ENCODE data around the gene WNT8A. TPM values are rescaled to one million over a fixed set of nuclear protein-coding genes. Genes with fewer than 3 reads are reported as not detected.

WNT8A gene
- total RNA-seq, 3 donors from 2014 or later (not counting 1 experiment from before 2014, with no cell fraction given): not detected

GRCh38 chr5:138053554-138053953 is 30.3 kb upstream of the WNT8A start:
- Mint-ChIP-seq H3K27me3 (ENCODE audit: low read depth in 2 of 2) (peaks cover 2 to 27% of the 10 kb centered on the region in 2 donors), H3K36me3 (no peaks in the 10 kb centered on the region), H3K4me3 (no peak overlapping the region), H3K9me3 (no peaks in the 10 kb centered on the region), H3K27ac (no peak overlapping the region), H3K4me1 (no peaks in the 10 kb centered on the region)
- Histone ChIP-seq H3K36me3 (ENCODE audit: control insufficient read depth, insufficient read depth, low read length) (no peaks in the 10 kb centered on the region), H3K4me3 (ENCODE audit: low read length) (no peak overlapping the region), H3K27ac (ENCODE audit: low read length) (no peak overlapping the region), H3K4me1 (ENCODE audit: control insufficient read depth, insufficient read depth, low read length) (no peaks in the 10 kb centered on the region), H3K9me3 (ENCODE audit: control insufficient read depth, insufficient read depth, low read length) (no peaks in the 10 kb centered on the region), H3K27me3 (ENCODE audit: control insufficient read depth, insufficient read depth, low read length) (no peaks in the 10 kb centered on the region)
- WGBS (ENCODE audit: insufficient coverage): 100% methylated on average over 2 of the region's 3 CpGs
- no peak for ATAC-seq
- intact Hi-C loops (cut with micrococcal nuclease): no loop called here
- no peak for TF ChIP-seq CTCF (IDR thresholded peaks at IDR 0.05)
- DNase-seq: no peak

GRCh38 chr5:138054206-138054605 is 29.6 kb upstream of the WNT8A start:
- Histone ChIP-seq H3K27ac (ENCODE audit: low read length) (no peak overlapping the region), H3K9me3 (ENCODE audit: control insufficient read depth, insufficient read depth, low read length) (no peaks in the 10 kb centered on the region), H3K4me3 (ENCODE audit: low read length) (no peak overlapping the region), H3K36me3 (ENCODE audit: control insufficient read depth, insufficient read depth, low read length) (no peaks in the 10 kb centered on the region), H3K4me1 (ENCODE audit: control insufficient read depth, insufficient read depth, low read length) (no peaks in the 10 kb centered on the region), H3K27me3 (ENCODE audit: control insufficient read depth, insufficient read depth, low read length) (no peaks in the 10 kb centered on the region)
- Mint-ChIP-seq H3K4me1 (no peaks in the 10 kb centered on the region), H3K27me3 (ENCODE audit: low read depth in 2 of 2) (peaks cover 5 to 27% of the 10 kb centered on the region in 2 donors), H3K27ac (no peak overlapping the region), H3K36me3 (no peaks in the 10 kb centered on the region), H3K9me3 (no peaks in the 10 kb centered on the region), H3K4me3 (no peak overlapping the region)
- DNase-seq (no peak), ATAC-seq (no peak)
- no peak for TF ChIP-seq CTCF (IDR thresholded peaks at IDR 0.05)
- 29% methylated on average over 3 of the region's 3 CpGs for WGBS (ENCODE audit: insufficient coverage)
- intact Hi-C loops (cut with micrococcal nuclease): no loop called here

- Histone ChIP-seq H3K4me1 (ENCODE audit: control insufficient read depth, insufficient read depth, low read length) (no peaks in the 10 kb centered on the region), H3K27me3 (ENCODE audit: control insufficient read depth, insufficient read depth, low read length) (no peaks in the 10 kb centered on the region), H3K4me3 (ENCODE audit: low read length) (no peak overlapping the region), H3K36me3 (ENCODE audit: control insufficient read depth, insufficient read depth, low read length) (no peaks in the 10 kb centered on the region), H3K9me3 (ENCODE audit: control insufficient read depth, insufficient read depth, low read length) (no peaks in the 10 kb centered on the region), H3K27ac (ENCODE audit: low read length) (no peak overlapping the region)
- 61% methylated on average over 13 of the region's 13 CpGs for WGBS (ENCODE audit: insufficient coverage)
- TF ChIP-seq CTCF (IDR thresholded peaks at IDR 0.05): no peak
- ATAC-seq (no peak), DNase-seq (no peak)
- H3K9me3 Mint-ChIP-seq: no peaks in the 10 kb centered on the region
- H3K27ac Mint-ChIP-seq: no peak overlapping the region
- intact Hi-C loops (cut with micrococcal nuclease): no loop called here
- H3K4me3 Mint-ChIP-seq: no peak overlapping the region
- H3K4me1 Mint-ChIP-seq: no peaks in the 10 kb centered on the region
- peaks cover 5 to 27% of the 10 kb centered on the region in 2 donors for H3K27me3 Mint-ChIP-seq (ENCODE audit: low read depth in 2 of 2)
- H3K36me3 Mint-ChIP-seq: no peaks in the 10 kb centered on the region
Measured at GRCh38 chr5:138054847-138055558, 28.8 kb upstream of the WNT8A start.

GRCh38 chr5:138064526-138064925 is 19.3 kb upstream of the WNT8A start:
- ATAC-seq (no peak), DNase-seq (no peak)
- Histone ChIP-seq H3K27me3 (ENCODE audit: control insufficient read depth, insufficient read depth, low read length) (peaks cover 2% of the 10 kb centered on the region), H3K9me3 (ENCODE audit: control insufficient read depth, insufficient read depth, low read length) (no peaks in the 10 kb centered on the region), H3K36me3 (ENCODE audit: control insufficient read depth, insufficient read depth, low read length) (no peaks in the 10 kb centered on the region), H3K27ac (ENCODE audit: low read length) (no peak overlapping the region), H3K4me3 (ENCODE audit: low read length) (no peak overlapping the region), H3K4me1 (ENCODE audit: control insufficient read depth, insufficient read depth, low read length) (no peaks in the 10 kb centered on the region)
- Mint-ChIP-seq H3K4me1 (peaks cover 5% of the 10 kb centered on the region in 2 donors), H3K36me3 (no peaks in the 10 kb centered on the region), H3K27me3 (ENCODE audit: low read depth in 2 of 2) (no peaks in the 10 kb centered on the region), H3K4me3 (no peak overlapping the region), H3K27ac (no peak overlapping the region), H3K9me3 (no peaks in the 10 kb centered on the region)
- intact Hi-C loops (cut with micrococcal nuclease): loop anchor here (10.0 kb wide), 1 partner anchor 280 kb away; no protein-coding TSS in a partner anchor
- TF ChIP-seq CTCF (IDR thresholded peaks at IDR 0.05): no peak

Data from natural killer cell (primary cell).